Fibroblast of skin of back (primary cell): ENCODE results near the gene ZIM2. TPM values are rescaled to one million over a fixed set of nuclear protein-coding genes. Genes with fewer than 3 reads are reported as not detected.
"Not testable (repeated sequence)": the region's sequence is repeated elsewhere in the genome, so short reads cannot be mapped to it uniquely, and the experiment has no call there.

Source experiments
- DNase-seq: peaks from one replicate; pipeline ENCODE4 v3.0.0-alpha.2; 2013
- polyA plus RNA-seq, 2 experiments: library from polyadenylated mRNA; unstranded; fragments of 120-200 nt; gene quantifications; one replicate each; pipeline ENCODE4 v1.2.1, GENCODE V29; 2013; ENCODE audit not compliant: insufficient read length in 2 of 2

Gene ZIM2
- polyA plus RNA-seq (2013, experiment 1 of 2; ENCODE audit: insufficient read length): not detected
- polyA plus RNA-seq (2013, experiment 2 of 2; ENCODE audit: insufficient read length): not detected

GRCh38 chr19:56840451-56841192 lies at the start of gene ZIM2, which contains the start of gene PEG3:
Gene ZIM2 (minus strand): TSS chr19:56840726. CDS start chr19:56824277, 16,449 bp downstream.
Gene PEG3 (minus strand): TSS chr19:56840726. CDS start chr19:56824655, 16,071 bp downstream.
- DNase-seq: peak; percentile 18

GRCh38 chr19:56885173-56885985 lies 44.9 kb upstream of the ZIM2 start:
- no peak for DNase-seq

DNA sequence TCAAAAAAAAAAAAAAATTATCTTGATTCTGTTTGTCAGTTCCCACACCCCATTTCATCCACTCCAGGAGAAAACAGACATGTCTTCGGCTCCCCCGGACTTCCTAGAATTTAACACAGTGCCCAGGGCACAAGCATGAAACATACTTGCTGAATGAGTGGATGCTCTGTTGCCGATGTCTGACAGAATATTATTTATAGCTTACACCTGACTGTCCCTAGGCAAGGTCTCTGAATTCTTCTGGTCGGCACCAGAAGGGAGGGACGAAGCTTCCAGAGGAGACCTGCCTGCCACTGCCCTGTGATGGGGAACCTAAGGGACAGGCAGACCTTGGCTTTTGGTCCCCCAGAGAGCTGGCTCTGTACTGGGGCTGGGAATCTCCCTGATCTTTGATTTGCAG lies 43.9 kb upstream of the ZIM2 start:
- DNase-seq: no peak

GRCh38 chr19:56880592-56881190 lies 40.2 kb upstream of the ZIM2 start:
- no peak for DNase-seq

GRCh38 chr19:56877069-56877715 lies 36.7 kb upstream of the ZIM2 start:
- no peak for DNase-seq

GRCh38 chr19:56875717-56876116 lies 35.2 kb upstream of the ZIM2 start:
- DNase-seq: no peak

- no peak for DNase-seq
These were observed 34.0 kb upstream of the ZIM2 start for GRCh38 chr19:56874530-56874929.

DNA sequence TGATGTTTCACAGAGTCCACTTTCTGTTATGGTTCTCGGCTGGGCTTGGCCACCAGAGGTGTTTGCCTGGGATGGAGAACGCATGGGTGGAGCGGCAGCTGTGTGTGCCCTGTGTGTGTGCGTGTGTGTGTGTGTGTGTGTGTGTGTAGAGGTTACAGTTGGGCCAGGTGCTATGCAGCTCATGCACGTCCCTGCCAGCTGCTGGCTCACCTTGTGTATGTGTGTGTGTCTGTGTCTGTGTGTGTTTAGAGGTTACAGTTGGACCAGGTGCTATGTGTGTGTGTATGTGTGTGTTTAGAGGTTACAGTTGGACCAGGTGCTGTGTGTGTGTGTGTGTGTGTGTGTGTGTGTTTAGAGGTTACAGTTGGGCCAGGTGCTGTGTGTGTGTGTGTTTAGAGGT lies 33.0 kb upstream of the ZIM2 start:
- DNase-seq: no peak

DNA sequence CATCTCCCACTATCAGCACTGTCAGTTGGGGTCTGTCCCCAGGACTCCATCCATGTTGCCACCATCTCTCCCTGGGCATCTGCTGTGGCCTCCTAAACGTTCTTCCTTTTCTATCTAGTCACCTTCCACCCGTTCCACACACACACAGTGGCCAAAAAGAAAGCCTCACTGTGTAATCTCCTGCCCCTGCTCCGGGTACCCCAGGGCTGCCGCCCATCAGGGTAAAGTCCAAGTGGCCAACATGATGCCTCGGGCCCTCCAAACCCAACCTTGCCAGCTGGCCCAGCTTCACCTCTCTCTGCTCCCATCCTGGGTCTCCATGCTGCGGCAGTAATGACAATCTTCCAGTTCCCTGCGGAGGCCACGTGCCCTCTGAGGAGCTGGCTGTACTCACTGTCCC lies 29.4 kb upstream of the ZIM2 start:
- no peak for DNase-seq

DNA sequence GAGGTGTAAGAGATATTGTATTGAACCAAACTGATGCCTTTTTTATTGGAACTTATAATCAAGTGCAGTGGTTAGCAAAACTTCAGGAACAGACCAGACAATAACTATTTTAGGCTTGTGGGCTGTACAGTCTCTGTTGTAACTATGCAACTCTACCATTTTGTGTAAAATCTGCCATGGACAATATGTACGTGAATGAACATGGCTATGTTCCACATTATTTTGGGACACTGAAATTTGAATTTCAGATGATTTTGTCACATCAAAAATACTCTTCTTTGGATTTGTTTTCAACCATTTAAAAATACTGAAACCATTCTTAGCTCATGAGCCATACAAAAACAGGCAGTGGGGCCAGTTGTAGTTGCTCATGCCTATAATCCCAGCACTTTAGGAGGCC lies 27.9 kb upstream of the ZIM2 start:
- DNase-seq: no peak

GRCh38 chr19:56866538-56866937 lies 26.0 kb upstream of the ZIM2 start:
- no peak for DNase-seq

DNA sequence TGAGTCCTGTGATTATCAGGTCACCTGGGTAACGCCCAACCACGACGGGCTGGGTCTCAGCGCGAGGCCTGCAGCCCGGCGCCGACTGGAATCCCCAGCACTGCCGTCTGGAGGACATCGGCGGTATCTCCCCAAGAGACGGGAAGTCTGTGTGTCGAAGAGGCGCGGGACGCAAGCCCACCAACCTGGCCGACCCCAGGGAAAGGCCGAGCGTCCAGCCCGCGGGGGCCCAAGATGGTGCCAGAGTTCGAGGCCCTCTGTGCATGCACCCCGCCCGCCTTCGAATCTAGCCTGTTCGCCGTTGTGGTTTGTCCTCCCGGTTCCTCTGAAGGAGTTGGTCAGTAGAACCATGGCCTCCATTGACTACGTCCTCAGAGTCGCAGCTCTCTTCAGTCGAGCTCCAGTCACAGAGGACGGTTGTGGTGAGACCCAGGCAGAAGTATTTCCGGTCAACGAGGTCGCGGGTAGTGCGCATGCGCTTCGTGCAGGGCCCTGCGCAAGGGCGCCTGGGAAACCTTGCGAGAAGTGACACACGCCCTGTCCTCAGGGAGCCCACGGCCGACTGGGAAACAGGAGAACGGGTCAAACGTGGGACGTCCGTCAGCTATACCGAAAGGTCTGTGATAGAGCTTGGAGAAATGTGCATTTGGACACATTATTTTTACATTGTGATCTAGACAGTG lies 24.1 kb upstream of the ZIM2 start:
- DNase-seq: no peak

GRCh38 chr19:56862741-56863140 lies 22.2 kb upstream of the ZIM2 start:
- no peak for DNase-seq

- DNase-seq: not testable (repeated sequence)
These were observed 19.9 kb upstream of the ZIM2 start for GRCh38 chr19:56860409-56860808.

DNA sequence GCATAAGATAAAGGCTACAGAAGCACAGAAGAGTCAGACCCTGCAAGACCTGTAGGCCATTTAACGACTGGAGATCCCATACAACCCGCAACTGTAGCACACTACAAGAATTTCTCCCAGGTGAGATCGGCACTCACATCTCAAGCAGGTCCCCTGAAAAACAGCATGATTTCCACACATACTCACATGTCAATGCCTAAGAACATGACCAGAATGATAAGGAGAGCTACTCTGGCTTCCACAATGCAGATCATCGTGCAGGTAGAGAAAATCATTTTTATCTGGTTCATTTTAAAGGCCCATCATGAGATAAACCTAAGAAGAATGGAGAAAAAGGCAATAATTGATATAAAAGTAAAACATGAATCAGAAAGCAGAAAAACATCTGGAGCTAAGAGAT lies 17.5 kb upstream of the ZIM2 start:
- no peak for DNase-seq

DNA sequence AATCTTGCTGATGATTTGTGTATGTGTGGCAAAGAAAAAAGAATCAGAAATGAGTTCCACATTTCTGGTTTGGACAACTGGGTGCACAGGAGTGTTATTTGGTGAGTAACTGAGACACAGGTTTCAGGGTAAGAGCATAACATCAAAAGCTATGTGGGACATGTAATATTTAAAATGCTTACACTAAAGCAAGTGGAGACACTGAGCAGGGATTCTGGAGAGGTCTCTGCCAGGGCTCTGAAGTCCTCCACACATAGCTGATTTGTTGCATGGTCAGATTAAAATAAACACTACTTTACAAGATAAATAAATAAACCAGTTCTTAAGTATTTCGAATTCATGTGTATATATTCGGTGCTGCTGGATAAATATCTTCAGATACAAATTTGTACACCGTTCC lies 16.3 kb upstream of the ZIM2 start:
- no peak for DNase-seq

DNA sequence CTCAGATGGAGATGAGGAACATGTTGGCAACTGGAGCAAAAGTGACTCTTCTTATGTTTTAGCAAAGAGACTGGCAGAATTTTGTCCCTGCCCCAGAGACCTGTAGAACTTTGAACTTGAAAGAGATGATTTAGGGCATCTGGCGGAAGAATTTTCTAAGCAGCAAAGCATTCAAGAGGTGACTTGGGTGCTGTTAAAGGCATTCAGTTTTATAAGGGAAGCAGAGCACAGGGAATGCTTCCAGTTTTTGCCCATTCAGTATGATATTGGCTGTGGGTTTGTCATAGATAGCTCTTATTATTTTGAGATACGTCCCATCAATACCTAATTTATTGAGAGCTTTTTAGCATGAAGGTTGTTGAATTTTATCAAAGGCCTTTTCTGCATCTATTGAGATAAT lies 11.8 kb upstream of the ZIM2 start:
- not testable (repeated sequence) for DNase-seq

DNA sequence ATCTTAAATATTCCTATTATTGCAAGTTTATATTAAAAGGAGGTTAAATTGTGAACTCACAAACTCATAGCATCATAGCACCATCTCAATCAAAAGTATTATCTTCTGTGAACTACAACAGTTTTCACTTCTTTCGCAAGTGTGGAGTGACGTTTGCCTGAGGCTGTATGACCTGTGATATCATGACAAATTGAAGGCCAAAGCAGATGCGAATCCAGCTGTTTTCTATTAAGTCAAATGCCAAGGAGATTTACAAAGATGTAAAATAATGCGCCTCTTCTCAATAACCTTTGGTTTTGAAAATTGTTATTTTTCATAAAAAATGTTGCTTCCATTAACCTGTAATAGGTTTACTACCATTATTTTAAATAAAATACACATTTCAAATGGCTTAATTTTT lies 7.6 kb upstream of the ZIM2 start:
- DNase-seq: no peak

DNA sequence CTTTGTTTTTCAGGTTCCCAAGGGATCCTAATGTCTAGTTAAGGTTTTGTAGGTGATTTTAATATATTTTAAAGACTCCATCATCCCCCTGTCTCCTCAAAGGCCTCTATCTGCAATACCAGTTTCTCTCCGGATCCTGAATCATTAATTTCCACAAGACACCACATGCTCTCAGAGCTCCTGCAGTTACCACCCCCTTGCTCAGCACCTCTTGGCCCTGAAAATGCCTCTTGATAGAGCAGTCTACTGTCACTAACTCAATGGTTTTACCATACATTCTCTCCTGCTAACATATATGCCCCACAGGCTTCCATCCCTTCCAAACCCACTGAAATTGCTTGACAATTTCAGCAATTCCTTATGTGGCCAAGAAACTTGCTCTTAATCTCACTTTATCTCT lies 1.9 kb upstream of the ZIM2 start:
- DNase-seq: no peak

GRCh38 chr19:56841193-56841543 lies 642 bp upstream of the ZIM2 start:
- DNase-seq: no peak

DNA sequence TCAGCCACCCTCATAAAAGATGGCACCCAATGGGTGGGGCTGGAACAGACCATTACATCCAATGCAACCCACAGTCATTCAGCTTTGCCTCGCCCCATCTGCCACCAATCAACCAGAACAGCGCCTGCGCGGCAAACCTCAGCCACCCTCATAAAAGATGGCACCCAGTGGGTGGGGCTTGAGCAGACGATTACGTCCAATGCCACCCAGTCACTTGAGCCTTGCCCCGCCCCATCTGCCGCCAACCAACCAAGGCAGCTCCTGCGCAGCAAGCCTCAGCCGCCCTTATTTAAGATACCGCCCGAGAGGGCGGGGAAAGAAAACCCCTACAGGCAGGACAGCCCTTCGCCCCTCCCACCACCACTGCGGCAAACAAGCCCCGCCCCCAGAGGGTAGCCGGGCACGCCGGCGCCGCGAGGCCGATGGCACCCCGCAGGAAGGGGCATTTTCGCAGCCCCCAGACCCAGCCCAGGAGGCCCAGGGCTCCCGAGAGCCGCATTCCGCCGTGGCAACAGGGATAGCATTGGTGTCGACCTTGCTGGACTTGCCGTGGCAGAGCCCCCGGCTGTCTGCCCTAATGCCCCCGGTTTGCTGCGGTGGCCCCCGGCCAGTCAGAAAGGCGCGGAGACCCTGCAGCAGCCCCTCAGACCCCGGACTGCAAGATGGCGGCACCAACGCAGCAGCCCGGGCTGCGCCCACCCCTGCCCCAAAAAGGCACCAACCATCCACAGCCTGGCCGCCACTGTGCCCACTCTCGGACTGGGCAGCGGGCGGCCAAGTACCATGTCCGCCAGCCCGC lies 675 bp downstream of the ZIM2 start:
- peak; percentile 91 for DNase-seq
